Endothelial cell of umbilical vein (primary cell): ENCODE measurements around the gene EMP2. TPM values are rescaled to one million over a fixed set of nuclear protein-coding genes. Genes with fewer than 3 reads are reported as not detected.

Experiments used
- BruUV-seq: library from RNA; stranded (reverse); fragments of 400-500 nt; replicated peaks from 2 replicates; lab custom pipeline; 2021; lab: Mats Ljungman, UMichigan
- CTCF ChIA-PET: fragments of 300-600, 350-600 bp; sonication (Branson Sonifier 250); formaldehyde crosslinking; loops from one replicate; lab custom pipeline; 2021; ENCODE audit warnings: antibody characterized with exemption, inconsistent platforms; lab: Charles Lee
- POLR2A ChIA-PET: fragments of 300-600, 350-600 bp; sonication (Branson Sonifier 250); formaldehyde crosslinking; loops from one replicate; lab custom pipeline; 2021; ENCODE audit warnings: antibody characterized with exemption, inconsistent platforms; lab: Charles Lee
- DNase-seq: peaks from one replicate; pipeline ENCODE4 v3.0.0-alpha.2; 2011; ENCODE audit warnings: low read depth, low spot score
- FAIRE-seq: peaks from 2 replicates; lab custom pipeline; 2011; peaks lifted over from hg19 to GRCh38; lab: Jason Lieb, UNC
- H2AFZ ChIP-seq: 2 replicates; pipeline ENCODE4 v1.6.0; 2012; ENCODE audit warnings: low read depth, low read length, control low read depth, inconsistent platforms
- H3K27ac ChIP-seq: 2 replicates; pipeline ENCODE4 v1.5.1; 2011; ENCODE audit warnings: low read depth, mild to moderate bottlenecking, control low read depth, low read length, moderate library complexity; ENCODE audit not compliant: insufficient read depth
- H3K27me3 ChIP-seq, 2 experiments: 2 replicates each; pipeline versions ENCODE4 v1.6.0 to v1.6.1; 2011; ENCODE audit warnings: low read length in 2 of 2, mixed read lengths in 1 of 2; ENCODE audit not compliant: control insufficient read depth in 2 of 2, insufficient read depth in 2 of 2
- H3K36me3 ChIP-seq, 2 experiments: 2 replicates in 1 of 2; 3 replicates in 1 of 2; pipeline ENCODE4 v1.5.1; 2011; ENCODE audit warnings: low read length in 2 of 2, mild to moderate bottlenecking in 1 of 2, moderate library complexity in 1 of 2; ENCODE audit not compliant: control insufficient read depth in 2 of 2, insufficient read depth in 2 of 2; ENCODE audit errors: extremely low read depth in 1 of 2
- H3K4me1 ChIP-seq: 3 replicates; pipeline ENCODE4 v1.5.1; 2011; ENCODE audit warnings: mild to moderate bottlenecking, low read length; ENCODE audit not compliant: control insufficient read depth, insufficient read depth; ENCODE audit errors: extremely low read depth
- H3K4me2 ChIP-seq: 2 replicates; pipeline ENCODE4 v1.6.1; 2011; ENCODE audit warnings: low read length, control low read depth, mixed read lengths; ENCODE audit not compliant: insufficient read depth
- H3K4me3 ChIP-seq, 3 experiments: fragments of 200-600 bp in 1 of 3; sonication (generic), shearing (Covaris generic) in 1 of 3; replicated peaks in 1 of 3; 2 replicates each; pipeline ENCODE4 v1.5.1; 2011 to 2016; ENCODE audit warnings: control low read depth in 3 of 3, low read length in 3 of 3, mild to moderate bottlenecking in 2 of 3, inconsistent platforms in 1 of 3, low read depth in 1 of 3, moderate library complexity in 1 of 3; ENCODE audit not compliant: insufficient read depth in 1 of 3
- H3K79me2 ChIP-seq: 2 replicates; pipeline ENCODE4 v1.6.0; 2012; ENCODE audit warnings: low read length, inconsistent platforms; ENCODE audit not compliant: control insufficient read depth, insufficient read depth
- H3K9ac ChIP-seq: replicated peaks from 2 replicates; pipeline ENCODE3; 2011; ENCODE audit warnings: low read length, control low read depth; ENCODE audit not compliant: insufficient read depth; ENCODE audit errors: extremely low read depth
- H3K9me1 ChIP-seq: replicated peaks from 3 replicates; pipeline ENCODE4 v1.6.0; 2011; ENCODE audit warnings: mild to moderate bottlenecking, low read length; ENCODE audit not compliant: control insufficient read depth, insufficient read depth; ENCODE audit errors: extremely low read depth
- H3K9me3 ChIP-seq: replicated peaks from 2 replicates; pipeline ENCODE4 v1.5.1; 2012; ENCODE audit warnings: low read length, inconsistent platforms; ENCODE audit not compliant: control insufficient read depth, insufficient read depth
- H4K20me1 ChIP-seq: replicated peaks from 2 replicates; pipeline ENCODE3; 2011; ENCODE audit warnings: mild to moderate bottlenecking, low read length; ENCODE audit not compliant: control insufficient read depth, insufficient read depth; ENCODE audit errors: extremely low read depth
- CTCF ChIP-seq, 2 donors: IDR thresholded peaks; 1 replicate in 1 of 2; 2 replicates in 1 of 2; pipeline ENCODE4 v1.5.1; 2011; ENCODE audit warnings: low read length in 2 of 2, mild to moderate bottlenecking in 2 of 2, moderate library complexity in 2 of 2, control low read depth in 1 of 2, inconsistent platforms in 1 of 2, low read depth in 1 of 2; ENCODE audit not compliant: insufficient read depth in 1 of 2; ENCODE audit errors: extremely low read depth in 1 of 2
- EZH2 ChIP-seq: IDR thresholded peaks from 2 replicates; pipeline ENCODE4 v1.6.1; 2012; ENCODE audit warnings: borderline replicate concordance, low read depth, mild to moderate bottlenecking, moderate library complexity, low read length, inconsistent platforms; ENCODE audit not compliant: severe bottlenecking
- JUN ChIP-seq: IDR thresholded peaks from 2 replicates; pipeline ENCODE4 v1.6.1; 2011; ENCODE audit warnings: borderline replicate concordance, low read depth; ENCODE audit not compliant: insufficient read length, insufficient read depth
- MAX ChIP-seq: IDR thresholded peaks from 2 replicates; pipeline ENCODE4 v1.6.1; 2011; ENCODE audit not compliant: insufficient read depth, insufficient read length
- MYC ChIP-seq: IDR thresholded peaks from one replicate; pipeline ENCODE4 v1.6.1; 2011; ENCODE audit warnings: mild to moderate bottlenecking, low read depth, low read length
- POLR2A ChIP-seq: IDR thresholded peaks from 2 replicates; pipeline ENCODE4 v1.6.1; 2012; ENCODE audit warnings: low read depth, mild to moderate bottlenecking, control low read depth, low read length
- POLR2AphosphoS5 ChIP-seq: IDR thresholded peaks from 2 replicates; pipeline ENCODE4 v1.6.1; 2012; ENCODE audit warnings: low read depth, mild to moderate bottlenecking, control low read depth, low read length, moderate library complexity; ENCODE audit not compliant: insufficient read depth
- dilution Hi-C: fragments of 300-500 bp; cut with MboI; formaldehyde crosslinking; loops from one replicate; pipeline ENCODE4 v1.15.0; 2019; ENCODE audit warnings: low sequenced_read_pairs; ENCODE audit not compliant: extremely low pct_ligation_motif_present
- intact Hi-C: fragments of 100-400 bp; cut with micrococcal nuclease; formaldehyde crosslinking; loops from one replicate; pipeline ENCODE4 v1.10.0; 2022
- polyA plus RNA-seq, 4 experiments: library from polyadenylated mRNA; depleted of rRNA in 3 of 4; stranded (reverse) in 3 of 4; unstranded in 1 of 4; fragments of >200 nt; gene quantifications; 2 replicates each; pipeline versions ENCODE4 v1.2.1 to v1.2.3, GENCODE V29; 2011 to 2012; ENCODE audit warnings: missing spikeins in 1 of 4
- total RNA-seq: library from RNA; stranded (reverse); gene quantifications from 2 replicates; pipeline ENCODE4 v1.2.3, GENCODE V29; 2021

The EMP2 gene
- total and polyA plus RNA-seq, 2 donors (not counting 3 experiments of a cell fraction or from before 2014, with no cell fraction given) = 19.0 to 25.5 TPM

DNA sequence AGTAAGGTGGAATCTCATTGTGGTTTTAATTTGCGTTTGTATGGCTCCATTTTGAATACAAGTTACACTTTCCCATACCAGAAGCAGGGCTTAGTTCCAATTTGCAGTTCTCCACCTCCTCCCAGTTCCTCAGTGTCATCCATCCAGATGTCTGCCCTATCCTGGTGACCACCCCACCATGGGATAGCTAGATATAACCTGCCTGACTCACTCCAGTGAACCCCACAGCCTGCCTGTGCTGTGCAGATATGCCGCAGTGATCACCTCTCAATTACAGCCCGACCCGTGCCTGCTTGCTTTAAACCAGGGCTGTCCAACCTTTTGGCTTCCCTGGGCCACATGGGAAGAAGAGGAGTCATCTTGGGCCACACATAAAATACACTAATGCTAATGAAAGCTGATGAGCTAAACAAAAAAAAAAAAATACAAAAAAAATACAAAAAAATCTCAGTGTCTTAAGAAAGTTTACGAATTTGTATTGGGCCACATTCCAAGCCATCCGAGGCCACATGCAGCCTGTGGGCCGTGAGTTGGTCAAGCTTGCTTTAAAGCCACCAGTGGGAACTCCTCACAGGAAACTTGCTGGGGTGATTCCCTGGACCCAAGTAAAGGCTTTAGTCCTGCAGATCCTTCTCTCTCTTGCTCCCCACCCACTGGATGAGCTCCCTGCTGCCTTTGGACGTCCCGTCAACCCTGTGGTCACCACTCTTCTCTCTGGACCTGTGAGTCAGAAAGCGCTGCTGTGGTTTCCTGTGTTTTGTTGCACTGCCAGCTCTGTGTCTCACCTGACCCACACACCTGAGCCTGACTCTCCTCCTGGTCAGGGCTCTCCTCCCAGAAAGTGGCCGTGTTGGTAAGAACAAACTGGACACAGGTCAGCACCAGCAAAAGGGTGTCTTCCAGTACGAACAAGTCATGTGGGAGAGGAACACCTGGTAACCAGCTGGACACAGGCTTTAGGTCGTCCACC lies 83.0 kb downstream of the EMP2 start:
- BruUV-seq = no TSS peak
- H3K36me3 ChIP-seq = no peaks in the 10 kb centered on the region
- H3K4me3 ChIP-seq = no peak overlapping the region
- no peak overlapping the region for H2AFZ ChIP-seq
- H3K27me3 ChIP-seq = no peaks in the 10 kb centered on the region
- no peaks in the 10 kb centered on the region for H3K9me3 ChIP-seq
- intact Hi-C loops (no loop called here), dilution Hi-C loops (no loop called here)
- POLR2A ChIA-PET = no interaction called here
- no peaks in the 10 kb centered on the region for H4K20me1 ChIP-seq
- no peak for DNase-seq
- H3K4me2 ChIP-seq = no peak overlapping the region
- TF ChIP-seq MAX (no peak), MYC (no peak), JUN (no peak), EZH2 (no peak), POLR2A (no peak), CTCF (IDR thresholded peaks at IDR 0.05; ENCODE audit: extremely low read depth in 1 of 2, insufficient read depth in 1 of 2, low read depth in 1 of 2, low read length in 2 of 2) (no peak), POLR2AphosphoS5 (no peak)
- H3K9me1 ChIP-seq = no peaks in the 10 kb centered on the region
- H3K79me2 ChIP-seq = no peaks in the 10 kb centered on the region
- no peaks in the 10 kb centered on the region for H3K4me1 ChIP-seq
- FAIRE-seq = no peak
- H3K9ac ChIP-seq = no peak overlapping the region
- no peak overlapping the region for H3K27ac ChIP-seq
- CTCF ChIA-PET = interaction anchor here (0.8 to 1.5 kb wide), 2 partner anchors 12 to 26 kb away, joined by 3 to 6 read pairs; no protein-coding TSS in a partner anchor
